ENCODE data around the gene FOS.

The FOS gene

GRCh38 chr14:75292101-75292563, 13.5 kb downstream of the FOS start:
- no peak overlapping the region for H3K4me3 ChIP-seq (ENCODE audit: control insufficient read depth, low read depth, low read length)
- no peak for TF ChIP-seq CTCF (conservative IDR thresholded peaks at IDR 0.05; ENCODE audit: control insufficient read depth, insufficient read depth, low read depth, low read length)
- DNase-seq (ENCODE audit: low read depth) = no peak

GRCh38 chr14:75292886-75293285, 14.3 kb downstream of the FOS start:
- no peak for TF ChIP-seq CTCF (conservative IDR thresholded peaks at IDR 0.05; ENCODE audit: control insufficient read depth, insufficient read depth, low read depth, low read length)
- DNase-seq (ENCODE audit: low read depth) = no peak
- no peak overlapping the region for H3K4me3 ChIP-seq (ENCODE audit: control insufficient read depth, low read depth, low read length)

GRCh38 chr14:75293920-75294648, 15.5 kb downstream of the FOS start:
- peak; percentile 93 for DNase-seq (ENCODE audit: low read depth)
- H3K4me3 ChIP-seq (ENCODE audit: control insufficient read depth, low read depth, low read length) = peak overlapping the region; percentile 76
- no peak for TF ChIP-seq CTCF (conservative IDR thresholded peaks at IDR 0.05; ENCODE audit: control insufficient read depth, insufficient read depth, low read depth, low read length)

DNA sequence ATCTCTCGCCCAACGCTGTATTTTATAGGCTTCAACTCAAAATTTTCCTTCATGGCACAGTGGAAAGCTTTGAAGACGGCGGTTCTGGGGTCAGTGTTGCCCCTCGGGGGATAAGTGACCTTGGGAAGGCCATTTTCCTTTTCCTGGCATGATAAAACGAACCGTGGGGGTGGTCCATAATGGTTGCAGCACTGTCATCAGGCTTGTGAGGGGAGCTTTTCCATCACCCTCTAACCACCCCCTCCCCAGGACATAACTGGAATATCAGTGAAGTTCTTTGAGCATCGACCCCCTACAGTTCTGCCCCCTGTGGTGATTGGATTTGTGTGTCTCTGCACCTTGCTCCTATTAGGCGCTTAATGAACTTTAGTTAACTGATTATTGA, 16.0 kb downstream of the FOS start:
- TF ChIP-seq CTCF (conservative IDR thresholded peaks at IDR 0.05; ENCODE audit: control insufficient read depth, insufficient read depth, low read depth, low read length) = peak; percentile 17
- DNase-seq (ENCODE audit: low read depth) = no peak
- H3K4me3 ChIP-seq (ENCODE audit: control insufficient read depth, low read depth, low read length) = peak overlapping the region; percentile 76

DNA sequence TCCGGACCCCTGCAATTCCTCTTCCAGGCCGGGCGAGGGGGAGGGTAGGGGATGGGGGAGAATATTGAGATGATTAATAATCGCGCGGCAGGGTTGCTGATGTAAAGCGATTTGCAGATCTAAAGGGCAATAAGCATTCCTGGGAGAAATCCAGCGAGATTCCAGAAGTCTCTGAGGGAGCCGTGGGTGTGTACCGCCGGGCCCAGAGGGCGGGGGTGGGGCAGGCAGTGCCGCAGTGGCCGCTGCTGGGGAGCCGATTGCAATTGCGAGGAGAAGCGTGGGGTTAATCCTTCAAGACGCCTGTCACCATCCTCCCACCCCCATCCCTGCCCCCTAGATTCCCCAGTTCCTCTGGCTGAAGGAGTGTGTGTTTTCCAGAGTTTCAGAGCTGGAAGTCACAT, 16.4 kb downstream of the FOS start:
- peak; percentile 83 for DNase-seq (ENCODE audit: low read depth)
- peak overlapping the region; percentile 76 for H3K4me3 ChIP-seq (ENCODE audit: control insufficient read depth, low read depth, low read length)
- TF ChIP-seq CTCF (conservative IDR thresholded peaks at IDR 0.05; ENCODE audit: control insufficient read depth, insufficient read depth, low read depth, low read length) = no peak

DNA sequence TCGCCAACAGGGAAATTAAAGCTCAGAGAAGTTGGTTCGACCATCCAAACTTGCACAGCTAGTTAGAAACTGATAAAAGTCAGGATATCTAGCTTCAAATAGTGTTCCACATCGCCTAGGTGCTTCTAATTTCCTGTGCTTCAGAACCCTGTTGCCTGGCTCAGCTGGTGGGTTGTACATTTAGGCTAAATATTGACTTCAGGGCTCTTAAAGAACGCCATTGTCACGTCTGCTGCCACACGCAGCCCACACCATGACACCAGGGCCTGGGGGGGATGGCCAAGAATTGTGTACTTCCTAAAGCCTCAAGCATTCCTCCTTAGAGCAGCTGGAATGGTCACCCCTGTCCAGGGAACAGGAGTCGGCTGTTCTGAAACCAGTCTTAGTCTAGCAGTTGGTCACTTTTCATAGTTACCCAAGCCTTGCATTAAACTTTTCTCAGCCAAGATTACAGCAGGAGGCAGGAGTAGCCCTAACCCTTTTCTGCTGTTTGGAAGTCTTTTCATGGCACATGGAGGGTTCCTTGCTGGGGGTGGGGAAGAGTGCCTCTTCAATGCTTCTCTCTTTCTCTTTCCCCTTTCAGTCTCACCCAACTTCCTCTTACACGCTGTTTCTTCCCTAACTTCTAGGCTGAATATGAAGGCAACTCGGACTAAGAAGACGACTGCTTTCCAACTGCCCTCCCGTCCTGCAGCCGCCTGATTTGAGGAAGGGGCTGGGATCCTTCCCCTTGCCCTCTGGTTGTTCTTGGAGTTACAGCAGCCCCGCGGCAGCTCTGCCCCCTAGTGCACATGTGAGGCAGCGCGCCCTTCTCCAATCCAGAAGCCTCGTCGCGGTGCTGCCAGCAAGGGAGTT, 17.1 kb downstream of the FOS start:
- peak; percentile 67 for DNase-seq (ENCODE audit: low read depth)
- TF ChIP-seq CTCF (conservative IDR thresholded peaks at IDR 0.05; ENCODE audit: control insufficient read depth, insufficient read depth, low read depth, low read length) = peak; percentile 94
- peak overlapping the region; percentile 76 for H3K4me3 ChIP-seq (ENCODE audit: control insufficient read depth, low read depth, low read length)

All from fibroblast of mammary gland (primary cell).